GM12878 (cell line): ENCODE data around the gene PNMA1. TPM values are rescaled to one million over a fixed set of nuclear protein-coding genes. Genes with fewer than 3 reads are reported as not detected.

ENCODE experiments used
- ATAC-seq: fragments of 200-7000 bp; cut with Tn5 transposase; 3 replicates; pipeline ENCODE4 v1.9.1; 2020; ENCODE audit warnings: mild to moderate bottlenecking, moderate library complexity
- BruUV-seq: library from RNA; stranded (reverse); fragments of 400-500 nt; replicated peaks from 2 replicates; lab custom pipeline; 2021; lab: Mats Ljungman, UMichigan
- CTCF ChIA-PET: fragments of 300-600 bp; sonication (Branson Sonifier 250); formaldehyde crosslinking; extraction: SDS; loops from one replicate; lab custom pipeline; 2021; ENCODE audit warnings: inconsistent platforms; lab: Yijun Ruan, JAX
- POLR2A ChIA-PET: fragments of 350-600 bp; formaldehyde crosslinking; extraction: SDS; loops from one replicate; lab custom pipeline; 2021; ENCODE audit warnings: inconsistent platforms; lab: Charles Lee
- RAD21 ChIA-PET: fragments of 300-600 bp; sonication (Branson Sonifier 250); formaldehyde crosslinking; loops from one replicate; lab custom pipeline; 2023; ENCODE audit warnings: antibody characterized with exemption; ENCODE audit not compliant: unreplicated experiment; lab: Charles Lee
- SMC1A ChIA-PET: fragments of 300-600 bp; sonication (Branson Sonifier 250); formaldehyde crosslinking; loops from one replicate; lab custom pipeline; 2023; ENCODE audit not compliant: unreplicated experiment, uncharacterized antibody; lab: Charles Lee
- DNase-seq: peaks from one replicate; pipeline ENCODE4 v3.0.0-alpha.2; 2011; ENCODE audit warnings: low read depth, low spot score
- FAIRE-seq: peaks from 3 replicates; lab custom pipeline; 2011; peaks lifted over from hg19 to GRCh38; lab: Jason Lieb, UNC
- H2AFZ ChIP-seq: 2 replicates; pipeline ENCODE4 v1.6.0; 2011; ENCODE audit warnings: low read depth, low read length, control low read depth; ENCODE audit not compliant: control insufficient read depth
- H3K27ac ChIP-seq: 2 replicates; pipeline ENCODE4 v1.5.1; 2011; ENCODE audit warnings: control low read depth; ENCODE audit not compliant: control insufficient read depth, insufficient read depth
- H3K27me3 ChIP-seq, 2 experiments: replicated peaks in 1 of 2; 2 replicates each; pipeline versions ENCODE4 v1.6.0 to v1.6.1; 2011; ENCODE audit warnings: low read length in 1 of 2; ENCODE audit not compliant: control insufficient read depth in 2 of 2, insufficient read depth in 2 of 2
- H3K36me3 ChIP-seq, 2 experiments: 2 replicates each; pipeline ENCODE4 v1.5.1; 2011; ENCODE audit warnings: low read length in 1 of 2; ENCODE audit not compliant: control insufficient read depth in 2 of 2, insufficient read depth in 2 of 2
- H3K4me1 ChIP-seq: 2 replicates; pipeline ENCODE4 v1.6.1; 2011; ENCODE audit warnings: mild to moderate bottlenecking, low read length, moderate library complexity, mixed read lengths; ENCODE audit not compliant: control insufficient read depth, insufficient read depth
- H3K4me2 ChIP-seq: 2 replicates; pipeline ENCODE4 v1.6.0; 2011; ENCODE audit warnings: control low read depth; ENCODE audit not compliant: control insufficient read depth, insufficient read depth
- H3K4me3 ChIP-seq: fragments of 200-600 bp; sonication (generic); 2 replicates; pipeline ENCODE4 v1.5.1; 2016
- H3K79me2 ChIP-seq: 2 replicates; pipeline ENCODE4 v1.6.0; 2011; ENCODE audit warnings: low read length; ENCODE audit not compliant: control insufficient read depth, insufficient read depth
- H3K9ac ChIP-seq: 2 replicates; pipeline ENCODE4 v1.8.0; 2011; ENCODE audit warnings: low read length, control low read depth, mixed read lengths; ENCODE audit not compliant: control insufficient read depth, insufficient read depth
- H3K9me3 ChIP-seq: replicated peaks from 3 replicates; pipeline ENCODE4 v1.5.1; 2011; ENCODE audit warnings: mild to moderate bottlenecking, low read length; ENCODE audit not compliant: control insufficient read depth, insufficient read depth
- H4K20me1 ChIP-seq: 2 replicates; pipeline ENCODE4 v1.6.0; 2011; ENCODE audit not compliant: control insufficient read depth, insufficient read depth
- POLR2A ChIP-seq: IDR thresholded peaks from 2 replicates; pipeline ENCODE4 v1.6.1; 2011; ENCODE audit warnings: low read depth, mild to moderate bottlenecking, low read length
- WGBS: methylation state at CpG from one replicate; pipeline ENCODE4 v1.1.6; 2016; ENCODE audit warnings: low lambda C conversion rate; ENCODE audit not compliant: insufficient replicate concordance, insufficient coverage; ENCODE audit errors: missing lambda C conversion rate; 5-methylcytosine and 5-hydroxymethylcytosine counted together
- in situ Hi-C: fragments of 300-500 bp; cut with MboI; formaldehyde crosslinking; loops from 9 replicates; pipeline ENCODE4 v1.14.3; 2018; ENCODE audit warnings: mixed read lengths
- intact Hi-C: fragments of 100-400 bp; cut with micrococcal nuclease; formaldehyde crosslinking; loops from one replicate; pipeline ENCODE4 v1.14.2; 2022; ENCODE audit not compliant: unreplicated experiment
- polyA plus RNA-seq, 11 experiments: library from polyadenylated mRNA; depleted of rRNA in 4 of 11; unstranded in 6 of 11; stranded (reverse) in 5 of 11; fragments of >200 nt; fragmentation: Nextera tagmentation in 4 of 11; fragmentation: Illumina TruSeq in 1 of 11; extraction: Ambion mirVana in 4 of 11; extraction: Trizol in 1 of 11; gene quantifications; 1 replicate in 1 of 11; 2 replicates in 10 of 11; pipeline versions ENCODE4 v1.2.1 to v1.2.3, GENCODE V29; 2011 to 2016; ENCODE audit warnings: inconsistent platforms in 2 of 11, missing spikeins in 2 of 11, low read depth in 1 of 11
- total RNA-seq, 4 experiments: library from RNA; depleted of rRNA in 3 of 4; stranded (reverse); fragments of >200 nt in 3 of 4; fragmentation: Illumina TruSeq in 1 of 4; extraction: Trizol in 1 of 4; gene quantifications; 2 replicates each; pipeline versions ENCODE4 v1.2.1 to v1.2.3, GENCODE V29; 2013 to 2021
- TF ChIP-seq, protein P1 (sequence below): IDR thresholded peaks from 2 replicates; pipeline ENCODE4 v1.6.1; 2011; ENCODE audit warnings: low read depth, low read length, improper control_type of control experiment, borderline replicate concordance

Gene PNMA1
- total and polyA plus RNA-seq, 10 of the 15 experiments (the other 5 are each of a cell fraction or from before 2014, with no cell fraction given), result 1.8 to 39.3 (median 11.1) TPM

DNA sequence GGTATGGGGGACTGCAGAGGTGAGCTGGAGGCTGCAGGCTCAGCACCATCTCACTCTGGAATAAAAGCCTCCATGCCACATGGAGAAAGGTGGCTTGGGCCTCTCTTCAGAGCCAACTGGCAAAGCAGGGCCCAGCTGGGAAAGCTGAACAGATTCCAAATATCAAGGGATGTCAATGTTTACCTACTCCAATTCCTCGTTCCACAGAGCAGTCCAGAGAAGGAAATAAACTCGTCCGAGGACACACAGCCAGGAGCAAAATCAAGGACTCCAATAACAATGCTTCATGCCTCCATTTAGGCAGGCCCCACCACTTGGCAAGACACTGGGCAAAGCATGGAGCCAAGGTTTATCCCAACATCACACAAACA lies 36.3 kb upstream of the PNMA1 start:
- Histone ChIP-seq H3K9ac (no peak overlapping the region), H3K79me2 (peaks cover 100% of the 10 kb centered on the region), H3K36me3 (peaks cover 10 to 16% of the 10 kb centered on the region in 2 experiments), H3K4me1 (peaks cover 84% of the 10 kb centered on the region), H3K4me2 (0 out of 2 replicates have a peak overlapping the region, but pooled peaks have one; percentile 100), H3K9me3 (no peaks in the 10 kb centered on the region), H2AFZ (no peak overlapping the region), H3K27me3 (no peaks in the 10 kb centered on the region), H4K20me1 (peaks cover 38% of the 10 kb centered on the region), H3K27ac (no peak overlapping the region), H3K4me3 (no peak overlapping the region)
- no peak for FAIRE-seq
- intact Hi-C loops, result loop anchor here (5.0 kb wide), 1 partner anchor 37 kb away; no protein-coding TSS in a partner anchor
- in situ Hi-C loops, result loop anchor here (25.0 kb wide), 2 partner anchors 1512 to 1787 kb away; no protein-coding TSS in a partner anchor
- no peak for ATAC-seq
- no TSS peak for BruUV-seq
- DNase-seq, result no peak
- ChIA-PET POLR2A (interaction anchor here (0.5 to 7.3 kb wide), 4 partner anchors 7 to 55 kb away, joined by 3 to 54 read pairs (median 3); no protein-coding TSS in a partner anchor), RAD21 (interaction anchor here (1.5 to 25.6 kb wide), 2 partner anchors 26 to 80 kb away, joined by 3 to 710 read pairs; no protein-coding TSS in a partner anchor), CTCF (interaction anchor here (0.6 to 21.0 kb wide), 3 partner anchors 20 to 73 kb away, joined by 3 to 288 read pairs (median 8); no protein-coding TSS in a partner anchor), SMC1A (interaction anchor here (0.7 to 14.6 kb wide), 6 partner anchors 19 to 77 kb away, joined by 3 to 214 read pairs (median 6); no protein-coding TSS in a partner anchor)
- WGBS, result 96% methylated on average over 3 of the region's 3 CpGs
- TF ChIP-seq, protein P1, sequence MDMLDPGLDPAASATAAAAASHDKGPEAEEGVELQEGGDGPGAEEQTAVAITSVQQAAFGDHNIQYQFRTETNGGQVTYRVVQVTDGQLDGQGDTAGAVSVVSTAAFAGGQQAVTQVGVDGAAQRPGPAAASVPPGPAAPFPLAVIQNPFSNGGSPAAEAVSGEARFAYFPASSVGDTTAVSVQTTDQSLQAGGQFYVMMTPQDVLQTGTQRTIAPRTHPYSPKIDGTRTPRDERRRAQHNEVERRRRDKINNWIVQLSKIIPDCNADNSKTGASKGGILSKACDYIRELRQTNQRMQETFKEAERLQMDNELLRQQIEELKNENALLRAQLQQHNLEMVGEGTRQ, result no peak
- peak; percentile 16; the same call in 1 of the 2 replicates for TF ChIP-seq POLR2A
